GM23338 (cell line): Measurements from ENCODE around the gene PTPN13. TPM values are rescaled to one million over a fixed set of nuclear protein-coding genes. Genes with fewer than 3 reads are reported as not detected.

Source experiments
- ATAC-seq: fragments of 200-7000 bp; cut with Tn5 transposase; 3 replicates; pipeline ENCODE4 v1.9.1; 2020
- DNase-seq: peaks from one replicate; pipeline ENCODE4 v3.0.0-alpha.2; 2015; ENCODE audit warnings: low spot score
- H2AFZ ChIP-seq: fragments of 200-600 bp; sonication (generic); 2 replicates; pipeline ENCODE4 v1.8.0; 2016; ENCODE audit warnings: antibody characterized with exemption, mild to moderate bottlenecking, moderate library complexity
- H3F3A ChIP-seq: fragments of 200-600 bp; sonication (generic); replicated peaks from 2 replicates; pipeline ENCODE4 v1.8.0; 2017; ENCODE audit warnings: antibody characterized with exemption, mixed run types, low read depth
- H3K27ac ChIP-seq: fragments of 200-600 bp; sonication (generic); 2 replicates; pipeline ENCODE4 v1.6.1; 2016; ENCODE audit warnings: low read depth
- H3K27me3 ChIP-seq: fragments of 200-600 bp; sonication (generic); 2 replicates; pipeline ENCODE4 v1.8.0; 2016; ENCODE audit warnings: mild to moderate bottlenecking, mixed run types, moderate library complexity; ENCODE audit not compliant: insufficient read depth
- H3K36me3 ChIP-seq: fragments of 200-600 bp; sonication (generic); 2 replicates; pipeline ENCODE4 v1.8.0; 2016; ENCODE audit warnings: mild to moderate bottlenecking; ENCODE audit not compliant: insufficient read depth
- H3K4me1 ChIP-seq: fragments of 200-600 bp; sonication (generic); 2 replicates; pipeline ENCODE4 v1.8.0; 2016; ENCODE audit warnings: mild to moderate bottlenecking, moderate library complexity; ENCODE audit not compliant: insufficient read depth
- H3K4me2 ChIP-seq: fragments of 200-600 bp; sonication (generic); 2 replicates; pipeline ENCODE4 v1.7.1; 2017; ENCODE audit warnings: mixed run types
- H3K4me3 ChIP-seq: fragments of 200-600 bp; sonication (generic); 2 replicates; pipeline ENCODE4 v1.6.1; 2016; ENCODE audit warnings: mixed run types
- H3K79me2 ChIP-seq: fragments of 200-600 bp; sonication (generic); replicated peaks from 2 replicates; pipeline ENCODE4 v1.8.0; 2017; ENCODE audit warnings: mild to moderate bottlenecking; ENCODE audit not compliant: insufficient read depth
- H3K9me2 ChIP-seq: fragments of 200-600 bp; sonication (generic); 2 replicates; pipeline ENCODE4 v1.8.0; 2017; ENCODE audit not compliant: insufficient read depth
- H4K20me1 ChIP-seq: fragments of 200-600 bp; sonication (generic); replicated peaks from 2 replicates; pipeline ENCODE4 v1.8.0; 2017; ENCODE audit warnings: mild to moderate bottlenecking; ENCODE audit not compliant: insufficient read depth
- H3K27ac Mint-ChIP-seq: 2 replicates; pipeline ENCODE4 v1.8.0; 2020; ENCODE audit warnings: inconsistent platforms, mild to moderate bottlenecking, moderate library complexity, mixed read lengths
- H3K27me3 Mint-ChIP-seq: 3 replicates; pipeline ENCODE4 v1.8.0; 2022; ENCODE audit warnings: low read depth, mild to moderate bottlenecking, moderate library complexity, mixed read lengths, inconsistent platforms; ENCODE audit not compliant: insufficient read depth, poor library complexity
- H3K36me3 Mint-ChIP-seq: 3 replicates; pipeline ENCODE4 v1.8.0; 2021; ENCODE audit warnings: low read depth, mild to moderate bottlenecking, inconsistent platforms, moderate library complexity, mixed read lengths
- H3K4me1 Mint-ChIP-seq: 3 replicates; pipeline ENCODE4 v1.8.0; 2020; ENCODE audit warnings: mild to moderate bottlenecking, inconsistent platforms, mixed read lengths
- H3K4me3 Mint-ChIP-seq: 3 replicates; pipeline ENCODE4 v1.8.0; 2021; ENCODE audit warnings: moderate library complexity, mild to moderate bottlenecking, inconsistent platforms, mixed read lengths
- H3K9me3 Mint-ChIP-seq: 3 replicates; pipeline ENCODE4 v1.8.0; 2020; ENCODE audit warnings: moderate library complexity, mild to moderate bottlenecking, inconsistent platforms, mixed read lengths
- CREB1 ChIP-seq: fragments of 250-450 bp; sonication (Bioruptor Pico); IDR thresholded peaks from 2 replicates; pipeline ENCODE4 v1.5.0; 2020; ENCODE audit warnings: low read depth, mild to moderate bottlenecking, moderate library complexity
- CTCF ChIP-seq, 2 experiments: fragments of 200-600 bp in 1 of 2; sonication (generic) in 1 of 2; conservative IDR thresholded peaks; 2 replicates each; pipeline versions ENCODE4 v1.5.1 to v1.6.1; 2016 to 2017; ENCODE audit warnings: antibody characterized with exemption in 2 of 2, low read depth in 2 of 2, mild to moderate bottlenecking in 2 of 2, moderate library complexity in 1 of 2
- ETS1 ChIP-seq: IDR thresholded peaks from 2 replicates; pipeline ENCODE4 v1.6.1; 2016; ENCODE audit warnings: antibody characterized with exemption
- EZH2 ChIP-seq: fragments of 200-600 bp; sonication (generic); IDR thresholded peaks from one replicate; pipeline ENCODE4 v1.8.0; 2017; ENCODE audit warnings: antibody characterized with exemption, mild to moderate bottlenecking, low read depth; ENCODE audit not compliant: unreplicated experiment
- EZH2phosphoT487 ChIP-seq: fragments of 200-600 bp; sonication (generic); IDR thresholded peaks from one replicate; pipeline ENCODE4 v1.8.1; 2018; ENCODE audit warnings: antibody characterized with exemption; ENCODE audit not compliant: unreplicated experiment
- JUNB ChIP-seq: IDR thresholded peaks from one replicate; pipeline ENCODE4 v1.6.1; 2016; ENCODE audit warnings: antibody characterized with exemption; ENCODE audit not compliant: unreplicated experiment
- NANOG ChIP-seq: IDR thresholded peaks from 2 replicates; pipeline ENCODE4 v1.6.1; 2016; ENCODE audit warnings: antibody characterized with exemption, borderline replicate concordance
- REST ChIP-seq: IDR thresholded peaks from one replicate; pipeline ENCODE4 v1.6.1; 2018; ENCODE audit warnings: antibody characterized with exemption; ENCODE audit not compliant: unreplicated experiment
- ZNF114 ChIP-seq: fragments of 250-450 bp; sonication (Bioruptor Pico); IDR thresholded peaks from 2 replicates; pipeline ENCODE4 v1.5.0; 2020; ENCODE audit warnings: mild to moderate bottlenecking, moderate library complexity
- ZNF331 ChIP-seq: fragments of 250-450 bp; sonication (Bioruptor Pico); IDR thresholded peaks from 2 replicates; pipeline ENCODE4 v1.5.0; 2020; ENCODE audit warnings: low read depth, mild to moderate bottlenecking, moderate library complexity
- polyA plus RNA-seq: library from polyadenylated mRNA; unstranded; fragments of >200 nt; fragmentation: Nextera tagmentation; extraction: Ambion mirVana; gene quantifications from 2 replicates; pipeline ENCODE4 v1.2.1, GENCODE V29; 2016
- total RNA-seq: library from RNA; depleted of rRNA; stranded (reverse); fragments of >200 nt; shearing (Covaris generic); gene quantifications from 2 replicates; pipeline ENCODE4 v1.2.3, GENCODE V29; 2014

PTPN13 gene
- total and polyA plus RNA-seq, 2 experiments from 2014 or later = 12.6 to 49.9 TPM

DNA sequence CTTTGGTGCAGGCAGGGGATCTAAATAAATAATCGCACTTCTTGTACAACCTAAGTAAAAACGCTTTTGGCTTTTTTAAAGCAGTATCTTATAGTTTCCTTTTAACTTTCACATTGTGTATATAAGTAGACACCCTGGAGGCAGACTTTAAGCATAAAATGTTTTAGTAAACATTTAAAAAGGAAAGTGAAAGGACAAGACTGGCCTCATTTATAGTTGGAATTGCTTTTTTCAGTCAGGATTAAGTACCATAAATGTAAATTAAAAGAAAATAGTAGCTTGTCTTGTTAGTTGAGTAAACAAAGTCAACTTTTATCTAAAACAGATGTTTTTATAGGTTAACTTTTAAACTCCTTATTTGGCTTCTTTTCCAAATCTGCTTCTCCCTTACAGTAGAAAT lies 39.7 kb downstream of the PTPN13 start (continued):
- no peak for TF ChIP-seq REST
- no peak for TF ChIP-seq ETS1
- no peak for TF ChIP-seq CREB1 (CRISPR knock-in tag)
- no peak for TF ChIP-seq NANOG
- TF ChIP-seq EZH2phosphoT487 = no peak
- TF ChIP-seq ZNF114 (CRISPR knock-in tag) = no peak
- no peak for TF ChIP-seq ZNF331 (CRISPR knock-in tag)
- no peak for TF ChIP-seq EZH2

- H3K27me3 ChIP-seq = no peaks in the 10 kb centered on the region
- no peak for TF ChIP-seq JUNB
- TF ChIP-seq ZNF114 (CRISPR knock-in tag) = no peak
- no peaks in the 10 kb centered on the region for H3K36me3 ChIP-seq
- H3K27ac ChIP-seq = no peak overlapping the region
- Mint-ChIP-seq H3K4me3 (no peak overlapping the region), H3K27ac (no peak overlapping the region), H3K9me3 (peaks cover 4% of the 10 kb centered on the region; the same call in 1 of the 3 replicates), H3K36me3 (peaks cover 30% of the 10 kb centered on the region), H3K4me1 (peaks cover 4% of the 10 kb centered on the region; the same call in 1 of the 3 replicates), H3K27me3 (no peaks in the 10 kb centered on the region)
- no peak for DNase-seq
- no peaks in the 10 kb centered on the region; the same call in 1 of the 2 replicates for H4K20me1 ChIP-seq
- H3K4me2 ChIP-seq = no peak overlapping the region
- H3K9me2 ChIP-seq = no peaks in the 10 kb centered on the region
- H3K4me1 ChIP-seq = no peaks in the 10 kb centered on the region
- no peak overlapping the region for H2AFZ ChIP-seq
- H3K79me2 ChIP-seq = no peaks in the 10 kb centered on the region
- ATAC-seq = no peak
- no peaks in the 10 kb centered on the region for H3F3A ChIP-seq
- H3K4me3 ChIP-seq = no peak overlapping the region
Measured at GRCh38 chr4:86640469-86640868, 46.4 kb downstream of the PTPN13 start.

DNA sequence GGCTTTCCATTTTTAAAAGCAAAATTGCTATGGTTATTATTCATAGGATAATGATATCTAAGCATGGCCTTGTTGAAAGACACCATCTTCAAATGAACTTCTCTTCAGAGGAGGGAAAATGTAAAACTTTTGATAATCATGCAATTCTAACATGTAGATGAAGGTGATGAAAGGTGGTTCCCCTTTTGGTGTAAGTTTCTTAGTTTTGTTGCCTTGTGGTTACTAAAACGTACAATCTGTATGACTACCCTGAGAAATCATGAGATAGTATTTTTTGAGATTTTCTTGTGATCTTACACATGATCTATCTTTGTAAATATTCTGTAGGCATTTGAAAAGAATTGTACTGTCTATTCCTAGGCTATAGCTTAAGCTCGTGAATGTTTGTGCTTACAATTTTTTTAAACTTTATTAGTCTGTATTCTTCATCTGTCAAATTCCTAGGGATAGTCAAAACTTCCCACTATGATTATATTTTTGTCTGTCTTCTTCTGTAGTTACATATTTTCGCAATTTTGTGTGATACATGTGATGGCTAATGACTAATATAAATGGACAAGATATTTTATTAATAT lies 47.5 kb downstream of the PTPN13 start:
- H3K36me3 Mint-ChIP-seq = peaks cover 22% of the 10 kb centered on the region
- no peaks in the 10 kb centered on the region for H3K79me2 ChIP-seq
- TF ChIP-seq EZH2phosphoT487 = no peak
- TF ChIP-seq CREB1 (CRISPR knock-in tag) = no peak
- TF ChIP-seq CTCF (conservative IDR thresholded peaks at IDR 0.05; ENCODE audit: low read depth in 2 of 2) = no peak
- TF ChIP-seq EZH2 = no peak
- TF ChIP-seq ZNF114 (CRISPR knock-in tag) = no peak

More for the DNA sequence above, 47.5 kb downstream of the PTPN13 start:
- Histone ChIP-seq H3K4me1 (no peaks in the 10 kb centered on the region), H3K27ac (no peak overlapping the region), H3K4me3 (no peak overlapping the region), H3K36me3 (no peaks in the 10 kb centered on the region), H2AFZ (no peak overlapping the region), H3K4me2 (no peak overlapping the region), H3K9me2 (no peaks in the 10 kb centered on the region), H3K27me3 (no peaks in the 10 kb centered on the region), H3F3A (no peaks in the 10 kb centered on the region), H4K20me1 (no peaks in the 10 kb centered on the region; the same call in 1 of the 2 replicates)
- Mint-ChIP-seq H3K27ac (no peak overlapping the region), H3K9me3 (peaks cover 4% of the 10 kb centered on the region; the same call in 1 of the 3 replicates), H3K4me3 (no peak overlapping the region), H3K4me1 (peaks cover 4% of the 10 kb centered on the region; the same call in 1 of the 3 replicates), H3K27me3 (no peaks in the 10 kb centered on the region)
- no peak for ATAC-seq
- no peak for DNase-seq
